HG03095 (cell line): ENCODE measurements around the gene CAST.
A peak's percentile ranks its signal among the peaks of the same experiment; 100 is the strongest.

Experiments
- ATAC-seq: cut with Tn5 transposase; IDR thresholded peaks from one replicate; pipeline ENCODE4 v1.9.1; 2021; ENCODE audit warnings: moderate library complexity; ENCODE audit not compliant: unreplicated experiment

Gene CAST

GRCh38 chr5:96641368-96642280 is 20.6 kb upstream of the CAST start:
- no peak for ATAC-seq

- no peak for ATAC-seq
Measured at GRCh38 chr5:96642281-96642640, 19.9 kb upstream of the CAST start.

GRCh38 chr5:96645091-96645490 is 17.1 kb upstream of the CAST start:
- no peak for ATAC-seq

- ATAC-seq = peak; percentile 70
Measured at GRCh38 chr5:96648023-96648422, 14.2 kb upstream of the CAST start.

DNA sequence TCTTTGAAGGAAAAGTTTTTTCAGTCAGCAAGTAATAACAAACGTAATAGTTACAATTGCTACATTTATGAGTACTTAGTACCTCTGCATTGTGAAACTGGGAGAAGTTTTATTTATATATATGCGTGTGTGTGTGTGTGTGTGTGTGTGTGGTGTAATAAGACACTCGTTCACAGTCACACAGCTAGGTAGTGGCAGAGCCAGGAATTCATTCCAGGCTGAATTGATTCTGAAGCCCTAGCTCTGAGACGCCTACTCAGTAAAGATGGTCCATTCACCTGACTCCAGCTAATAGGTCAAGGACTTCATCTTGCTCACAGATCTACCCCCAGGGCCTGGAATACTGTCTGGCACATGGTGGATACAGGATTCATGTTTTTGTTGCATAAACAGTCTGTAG is 13.6 kb upstream of the CAST start:
- ATAC-seq = no peak

- no peak for ATAC-seq
Measured at GRCh38 chr5:96649251-96649662, 12.9 kb upstream of the CAST start.

DNA sequence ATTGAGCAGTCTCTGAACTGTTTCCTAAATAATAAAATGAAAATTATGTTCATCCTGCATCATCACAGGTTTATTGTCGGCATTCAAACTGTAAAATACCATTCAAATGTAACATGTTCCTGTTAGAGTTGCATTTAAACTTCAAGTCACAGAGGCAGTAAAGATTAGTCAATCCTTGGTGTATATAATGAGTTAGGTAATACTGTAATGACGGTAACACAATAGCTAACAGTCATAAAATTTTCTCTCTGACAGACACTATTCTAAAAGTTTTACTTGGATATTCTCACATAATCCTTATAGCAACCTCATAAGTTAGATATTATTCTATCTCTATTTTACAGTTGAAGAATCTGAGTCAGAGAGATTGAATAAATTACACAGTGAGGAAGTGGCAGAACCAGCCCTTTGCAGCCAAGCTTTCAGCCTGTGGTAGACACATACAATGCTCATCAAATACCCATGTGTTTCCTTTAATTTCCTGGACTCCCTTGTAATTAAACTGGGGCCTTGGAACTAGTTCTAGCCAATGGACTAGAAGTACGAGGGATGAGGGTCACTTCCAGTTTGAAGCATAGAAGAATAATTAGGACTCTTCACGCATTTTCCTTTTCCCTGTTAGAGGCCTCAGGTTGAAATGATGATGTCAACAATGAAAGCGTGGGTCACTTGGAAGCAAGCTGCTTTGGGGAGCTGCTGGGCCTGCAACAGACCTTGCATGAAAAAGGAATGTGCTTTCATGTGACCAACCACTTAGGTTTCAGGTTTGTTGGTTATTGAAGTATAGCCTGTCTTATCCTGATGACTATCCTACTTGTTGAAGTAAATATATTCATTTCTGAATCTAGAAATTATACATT is 12.3 kb upstream of the CAST start:
- ATAC-seq = no peak

DNA sequence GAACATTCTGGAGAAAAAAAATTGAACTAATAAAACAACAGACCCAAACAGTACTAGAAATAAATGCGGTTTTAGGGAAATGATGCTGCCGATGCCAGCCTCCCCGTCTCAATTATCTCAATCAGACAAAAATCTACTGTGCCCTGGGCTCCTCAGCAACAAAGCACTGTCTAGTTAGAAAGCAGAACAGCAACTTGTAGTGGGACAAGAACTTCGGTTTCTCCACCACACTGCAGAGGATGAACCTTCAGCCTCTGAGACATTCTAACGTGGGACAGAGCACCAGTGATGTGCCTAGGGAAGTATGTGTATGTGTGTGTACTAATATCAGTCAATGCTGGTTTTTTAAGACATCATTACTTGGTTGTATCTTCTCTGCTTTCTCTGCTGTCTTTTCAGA is 11.1 kb upstream of the CAST start:
- no peak for ATAC-seq

- ATAC-seq = no peak
Measured at GRCh38 chr5:96651948-96652753, 10.0 kb upstream of the CAST start.

DNA sequence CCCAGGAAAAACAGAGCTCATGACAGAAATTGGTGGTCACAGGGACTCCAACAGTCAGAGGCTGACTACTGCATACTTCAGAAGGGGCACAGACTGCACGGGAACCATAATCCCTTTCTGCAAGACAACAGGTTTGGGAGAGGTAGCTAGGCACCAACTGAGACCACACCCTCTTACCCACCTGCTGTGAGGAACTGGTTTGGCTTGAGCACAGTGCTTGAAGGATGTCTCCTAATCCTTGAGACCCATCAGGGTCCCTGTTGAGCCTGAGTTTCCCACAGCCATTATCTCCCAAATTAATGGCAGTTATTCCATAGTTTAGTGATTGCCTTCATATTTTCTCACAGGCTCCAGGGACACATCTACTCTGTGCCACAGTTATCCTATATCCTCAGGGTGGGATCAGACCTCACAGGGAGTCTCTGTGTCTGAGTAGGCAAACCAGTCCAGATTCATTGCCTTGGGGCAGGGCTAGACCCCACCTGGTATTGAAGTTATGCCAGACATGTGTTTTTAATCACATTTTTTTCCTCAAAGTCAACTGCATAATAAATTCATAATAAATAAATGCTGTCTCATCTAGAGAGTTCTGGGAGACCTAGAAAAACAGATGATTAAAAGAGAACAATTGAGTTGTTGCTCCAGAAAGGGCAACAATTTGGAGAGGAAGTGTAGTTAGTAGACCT is 9.3 kb upstream of the CAST start:
- ATAC-seq = no peak

DNA sequence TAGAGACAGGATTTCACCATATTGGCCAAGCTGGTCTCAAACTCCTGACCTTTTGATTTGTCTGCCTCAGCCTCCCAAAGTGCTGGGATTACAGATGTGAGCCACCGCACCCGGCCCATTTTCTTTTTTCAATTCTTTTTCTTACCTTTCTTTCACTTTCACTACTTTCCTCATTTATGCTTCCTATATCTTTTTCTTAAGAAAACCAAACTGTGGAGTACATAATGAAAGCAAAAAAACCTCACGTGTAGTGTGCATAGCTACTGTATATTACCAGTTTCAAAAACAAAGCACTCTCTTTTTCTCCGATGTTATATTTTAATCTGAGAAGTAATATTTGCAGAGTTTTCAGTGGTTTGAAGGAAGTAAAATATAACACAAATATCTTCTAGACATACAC is 8.0 kb upstream of the CAST start:
- no peak for ATAC-seq

GRCh38 chr5:96655085-96655484 is 7.1 kb upstream of the CAST start:
- no peak for ATAC-seq

GRCh38 chr5:96655506-96655905 is 6.7 kb upstream of the CAST start:
- no peak for ATAC-seq

GRCh38 chr5:96657068-96657467 is 5.1 kb upstream of the CAST start:
- peak; percentile 62 for ATAC-seq

DNA sequence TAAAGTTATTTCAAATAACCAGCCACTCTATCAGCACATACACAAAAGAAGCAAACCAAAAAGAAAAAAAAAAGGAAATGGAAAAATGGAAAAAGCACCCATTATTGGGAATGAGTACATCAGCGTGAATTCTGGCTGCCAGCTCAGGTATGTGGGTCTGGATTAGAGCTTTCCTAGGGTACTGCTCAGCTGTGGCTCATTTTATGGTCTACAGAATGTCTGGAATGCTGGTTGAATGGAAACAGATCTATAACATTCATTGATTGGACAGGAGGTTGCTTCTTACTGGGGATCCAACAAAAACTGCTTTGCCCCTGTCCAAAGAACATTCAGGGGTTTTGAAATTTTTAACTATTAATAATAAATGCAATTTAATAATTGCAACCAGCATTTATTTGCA is 3.9 kb upstream of the CAST start:
- no peak for ATAC-seq

GRCh38 chr5:96659170-96659569 is 3.0 kb upstream of the CAST start:
- ATAC-seq = no peak

DNA sequence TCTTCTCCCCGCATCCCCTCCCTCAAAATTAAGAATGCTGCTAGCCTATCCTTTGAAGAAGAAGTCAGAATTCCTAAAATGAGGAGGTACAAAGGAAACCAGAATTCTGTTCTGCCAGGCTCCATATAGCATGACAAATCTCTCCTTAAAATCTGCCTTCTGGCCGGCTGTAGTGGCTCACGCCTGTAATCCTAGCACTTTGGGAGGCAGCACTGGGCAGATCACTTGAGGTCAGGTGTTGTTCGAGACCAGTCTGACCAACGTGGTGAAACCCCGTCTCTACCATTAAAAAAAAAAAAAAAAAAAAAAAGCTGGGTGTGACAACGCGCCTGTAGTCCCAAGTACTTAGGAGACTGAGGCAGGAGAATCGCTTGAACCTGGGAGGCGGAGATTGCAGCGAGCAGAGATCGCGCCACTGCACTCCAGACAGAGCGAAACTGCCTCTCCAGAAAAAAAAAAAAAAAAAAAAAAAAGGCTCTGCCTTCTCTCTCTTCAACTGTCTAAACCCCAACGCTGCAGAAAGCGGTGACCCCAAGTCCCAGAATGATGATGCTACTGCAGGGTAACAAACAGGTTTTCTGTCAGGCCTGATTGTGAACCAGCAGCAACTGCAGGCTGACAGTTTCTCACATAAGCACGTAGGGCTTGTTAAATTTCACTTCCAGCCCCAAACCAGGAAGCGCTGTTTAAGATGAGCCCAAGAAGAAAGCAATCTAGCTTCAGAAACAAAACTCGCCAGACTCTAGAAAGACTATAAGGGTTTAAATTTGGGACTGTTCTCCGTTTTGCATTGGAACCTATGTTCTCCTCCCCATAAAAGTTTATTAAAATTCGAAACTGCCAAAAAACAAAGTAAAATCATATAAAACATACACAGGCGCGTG is 963 bp upstream of the CAST start:
- peak; percentile 27 for ATAC-seq

DNA sequence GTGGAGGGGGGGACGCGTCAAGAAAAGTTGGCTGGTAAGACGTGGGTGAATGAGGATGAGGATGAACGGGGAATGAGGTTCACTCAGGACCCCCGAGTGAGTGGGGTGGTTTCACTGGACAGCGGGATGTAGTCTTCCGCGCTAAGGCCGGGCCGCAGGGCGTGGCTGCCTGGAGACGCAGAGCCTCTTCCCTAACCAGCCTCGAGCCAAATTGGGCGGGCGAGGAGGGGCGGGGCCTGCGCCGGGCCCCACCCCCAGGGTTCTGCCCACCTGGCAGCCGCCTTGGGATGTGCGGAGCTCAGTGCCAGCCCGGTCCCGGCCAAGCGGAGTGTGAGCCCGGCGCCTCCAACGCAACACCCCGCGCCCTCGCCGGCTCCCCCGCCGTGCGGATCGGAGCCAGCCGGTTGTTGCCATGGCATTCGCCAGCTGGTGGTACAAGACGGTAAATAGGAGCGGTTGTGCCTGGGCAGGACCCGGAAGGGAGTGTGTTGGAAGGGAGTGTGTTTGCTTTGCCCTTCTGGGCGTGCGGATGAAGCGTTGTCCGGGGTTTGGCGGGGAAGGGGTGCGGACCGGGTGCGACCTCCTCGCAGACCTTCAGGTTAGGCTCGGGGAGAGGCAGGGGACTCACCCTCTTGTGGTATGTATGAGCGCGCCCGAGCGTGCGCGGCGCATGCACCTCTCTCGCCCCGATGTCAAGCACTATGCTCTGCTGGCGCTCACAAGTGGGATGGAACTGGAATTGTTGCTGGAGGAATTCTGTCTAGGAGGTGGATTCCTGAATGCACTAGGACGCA is 746 bp downstream of the CAST start:
- ATAC-seq = peak; percentile 68

DNA sequence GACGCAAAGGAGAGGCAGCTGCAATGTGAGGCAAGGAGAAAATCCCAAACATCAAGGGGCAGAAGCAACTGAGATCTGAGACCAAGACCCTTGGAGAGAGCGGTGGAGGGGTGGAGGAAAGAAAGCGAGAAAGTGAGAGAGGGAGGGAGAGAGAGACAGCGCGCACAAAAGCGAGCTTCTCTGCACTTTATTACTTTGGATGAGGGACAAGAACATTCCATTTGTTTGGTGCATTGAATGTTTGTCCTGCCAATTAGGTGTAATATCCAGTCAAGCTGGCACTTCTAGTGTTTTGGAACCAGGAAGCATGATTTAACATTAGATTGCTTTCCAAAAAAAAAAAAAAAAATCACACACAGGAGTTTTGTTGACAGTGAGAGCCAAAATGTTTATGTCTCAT is 1.4 kb downstream of the CAST start:
- no peak for ATAC-seq
